ENCODE measurements around the gene CRYBG3. TPM values are rescaled to one million over a fixed set of nuclear protein-coding genes. Genes with fewer than 3 reads are reported as not detected.

The CRYBG3 gene
- total RNA-seq, 3 donors from 2014 or later, result 13.6 to 71.6 (median 14.5) TPM

DNA sequence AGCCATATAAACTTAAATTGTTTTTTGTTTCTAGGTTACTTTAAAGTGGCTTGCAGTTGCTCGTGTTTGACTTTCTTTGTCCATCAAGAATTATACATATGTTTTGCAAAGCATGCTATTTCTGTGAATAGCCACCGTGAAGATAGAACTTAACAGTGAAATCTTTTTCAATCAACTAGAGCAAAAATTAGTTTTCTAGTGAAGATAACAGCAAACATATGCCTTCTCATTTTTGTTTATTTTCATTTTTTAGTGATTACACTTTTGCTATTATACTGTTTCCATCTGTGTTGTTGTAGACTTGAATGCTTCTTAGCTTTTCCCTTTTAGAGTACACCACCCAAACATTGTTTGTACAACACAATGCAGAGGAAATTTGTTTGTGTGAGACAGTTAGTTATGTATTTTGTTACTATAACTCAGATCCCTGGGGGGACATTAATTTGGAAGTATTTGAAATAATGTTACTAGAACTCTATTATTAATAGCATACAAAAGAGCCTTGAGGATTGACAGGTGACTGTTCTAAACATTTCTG, 62.8 kb downstream of the CRYBG3 start:
- H3K9me3 ChIP-seq, result no peaks in the 10 kb centered on the region
- no peaks in the 10 kb centered on the region for H3K36me3 ChIP-seq (ENCODE audit: low read depth)
- DNase-seq (no peak), ATAC-seq (no peak)
- H3K4me3 ChIP-seq, result no peak overlapping the region
- peaks cover 3% of the 10 kb centered on the region for H3K4me1 ChIP-seq (ENCODE audit: low read depth)
- intact Hi-C loops (cut with DNase I, micrococcal nuclease), result no loop called here
- TF ChIP-seq, protein P1, sequence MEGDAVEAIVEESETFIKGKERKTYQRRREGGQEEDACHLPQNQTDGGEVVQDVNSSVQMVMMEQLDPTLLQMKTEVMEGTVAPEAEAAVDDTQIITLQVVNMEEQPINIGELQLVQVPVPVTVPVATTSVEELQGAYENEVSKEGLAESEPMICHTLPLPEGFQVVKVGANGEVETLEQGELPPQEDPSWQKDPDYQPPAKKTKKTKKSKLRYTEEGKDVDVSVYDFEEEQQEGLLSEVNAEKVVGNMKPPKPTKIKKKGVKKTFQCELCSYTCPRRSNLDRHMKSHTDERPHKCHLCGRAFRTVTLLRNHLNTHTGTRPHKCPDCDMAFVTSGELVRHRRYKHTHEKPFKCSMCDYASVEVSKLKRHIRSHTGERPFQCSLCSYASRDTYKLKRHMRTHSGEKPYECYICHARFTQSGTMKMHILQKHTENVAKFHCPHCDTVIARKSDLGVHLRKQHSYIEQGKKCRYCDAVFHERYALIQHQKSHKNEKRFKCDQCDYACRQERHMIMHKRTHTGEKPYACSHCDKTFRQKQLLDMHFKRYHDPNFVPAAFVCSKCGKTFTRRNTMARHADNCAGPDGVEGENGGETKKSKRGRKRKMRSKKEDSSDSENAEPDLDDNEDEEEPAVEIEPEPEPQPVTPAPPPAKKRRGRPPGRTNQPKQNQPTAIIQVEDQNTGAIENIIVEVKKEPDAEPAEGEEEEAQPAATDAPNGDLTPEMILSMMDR (IDR thresholded peaks at IDR 0.05), result no peak

DNA sequence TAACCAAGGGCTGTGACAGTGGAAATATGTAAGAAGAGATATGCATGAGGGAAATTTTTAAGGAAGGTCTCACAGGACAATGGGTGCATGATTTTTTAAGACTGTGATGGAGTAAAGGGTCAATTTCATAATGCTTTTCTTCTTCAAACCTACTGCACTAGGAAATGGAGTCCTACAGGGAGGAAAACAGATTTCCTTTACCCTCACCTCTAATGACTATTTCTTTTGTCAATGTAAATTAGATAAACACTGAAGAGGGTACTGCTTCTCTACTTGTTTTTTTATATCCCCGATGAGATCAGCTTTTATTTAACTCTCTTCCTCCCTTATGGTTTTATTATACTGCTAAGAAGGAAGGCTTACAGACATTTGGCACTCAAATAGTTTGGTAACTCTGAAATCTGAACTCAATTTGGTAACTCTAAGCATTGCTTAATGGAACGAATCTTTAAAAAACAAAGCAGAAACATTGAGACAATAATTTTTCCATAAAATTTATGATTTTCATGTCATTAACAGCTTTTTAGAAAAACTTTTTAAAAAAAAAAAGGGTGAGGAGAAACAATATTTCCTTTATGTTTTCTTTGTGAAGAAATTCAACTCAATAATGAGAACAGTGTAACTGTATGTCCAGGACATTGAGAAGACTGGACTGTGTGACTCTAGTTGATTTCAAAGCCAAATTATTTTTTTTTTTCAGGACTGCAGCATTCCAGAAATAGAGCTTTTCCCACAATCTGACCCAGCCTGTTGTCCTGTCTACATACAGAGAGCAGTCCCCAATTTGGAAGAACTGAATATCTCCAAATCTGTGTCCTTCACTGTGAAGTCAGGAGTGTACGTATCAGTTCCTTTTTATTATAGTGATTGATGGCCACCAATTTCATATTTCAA, 64.4 kb downstream of the CRYBG3 start:
- TF ChIP-seq, protein P1 (IDR thresholded peaks at IDR 0.05), result no peak
- Histone ChIP-seq H3K36me3 (ENCODE audit: low read depth) (no peaks in the 10 kb centered on the region), H3K4me3 (no peak overlapping the region), H3K9me3 (no peaks in the 10 kb centered on the region), H3K4me1 (ENCODE audit: low read depth) (peaks cover 3% of the 10 kb centered on the region)
- intact Hi-C loops (cut with DNase I, micrococcal nuclease), result no loop called here
- DNase-seq (no peak), ATAC-seq (no peak)

DNA sequence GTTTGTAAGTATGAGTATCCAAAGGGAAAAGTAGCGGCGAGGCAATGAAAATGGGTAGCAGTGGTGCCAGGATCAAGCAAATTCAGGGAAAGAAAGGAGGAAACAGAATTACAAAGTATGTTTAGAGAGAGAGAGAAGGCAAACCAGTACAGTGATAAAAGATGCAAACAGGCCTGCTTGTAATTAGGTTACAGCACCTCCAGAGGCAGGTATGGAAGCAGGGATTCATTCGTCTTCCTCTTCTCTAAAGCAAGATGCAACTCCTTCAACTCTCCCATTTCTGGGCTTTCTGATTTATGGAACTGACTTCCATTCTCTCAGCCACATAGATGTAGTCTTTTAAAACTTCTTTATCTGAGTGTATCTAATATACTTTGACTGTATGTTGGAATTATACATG, 68.0 kb downstream of the CRYBG3 start:
- Histone ChIP-seq H3K4me3 (no peak overlapping the region), H3K36me3 (ENCODE audit: low read depth) (no peaks in the 10 kb centered on the region), H3K4me1 (ENCODE audit: low read depth) (no peaks in the 10 kb centered on the region), H3K9me3 (no peaks in the 10 kb centered on the region)
- DNase-seq, result no peak
- no peak for ATAC-seq
- intact Hi-C loops (cut with DNase I, micrococcal nuclease), result no loop called here
- TF ChIP-seq, protein P1 (IDR thresholded peaks at IDR 0.05), result no peak

DNA sequence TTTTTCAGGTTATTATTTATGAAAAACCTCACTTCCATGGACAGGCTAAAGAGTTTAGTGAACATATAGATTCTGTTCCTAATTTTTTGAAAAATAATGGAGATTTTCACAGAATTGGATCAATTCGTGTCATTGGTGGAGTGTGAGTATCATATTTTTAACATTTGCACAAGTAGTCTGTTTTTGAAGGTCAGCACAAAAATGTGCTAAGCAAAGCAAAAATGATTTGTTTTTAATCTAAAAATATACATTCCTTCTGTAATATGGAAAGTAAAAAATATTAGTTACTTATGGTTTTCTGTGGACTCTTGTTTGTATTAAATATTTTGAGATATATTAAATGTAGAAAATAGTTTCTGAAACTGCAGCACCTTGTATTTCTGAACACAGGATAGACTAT, 71.0 kb downstream of the CRYBG3 start:
- Histone ChIP-seq H3K4me1 (ENCODE audit: low read depth) (no peaks in the 10 kb centered on the region), H3K9me3 (no peaks in the 10 kb centered on the region), H3K36me3 (ENCODE audit: low read depth) (no peaks in the 10 kb centered on the region), H3K4me3 (no peak overlapping the region)
- ATAC-seq, result no peak
- intact Hi-C loops (cut with DNase I, micrococcal nuclease), result no loop called here
- TF ChIP-seq, protein P1 (IDR thresholded peaks at IDR 0.05), result no peak
- no peak for DNase-seq

DNA sequence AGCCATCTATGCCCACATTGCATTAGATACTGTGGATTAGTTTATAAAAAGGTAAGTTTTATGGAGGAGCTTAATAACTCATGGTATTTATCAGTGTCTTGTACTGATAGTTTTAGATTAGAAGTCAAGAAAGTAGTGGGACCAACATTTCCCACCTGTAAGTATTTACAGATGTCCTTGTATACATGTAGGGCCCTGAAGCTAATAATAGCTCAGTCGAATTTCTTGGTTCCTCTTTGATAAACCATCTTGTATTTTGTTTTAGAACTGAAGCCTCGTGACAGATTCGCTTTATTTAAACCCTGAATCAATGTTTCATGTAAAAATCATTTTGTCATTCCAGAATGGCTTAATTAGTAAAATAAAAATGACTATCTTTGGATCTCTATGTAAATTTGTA, 73.4 kb downstream of the CRYBG3 start:
- intact Hi-C loops (cut with DNase I, micrococcal nuclease), result no loop called here
- ATAC-seq, result no peak
- no peak overlapping the region for H3K4me3 ChIP-seq
- TF ChIP-seq, protein P1 (IDR thresholded peaks at IDR 0.05), result no peak
- H3K4me1 ChIP-seq (ENCODE audit: low read depth), result no peaks in the 10 kb centered on the region
- DNase-seq, result no peak
- no peaks in the 10 kb centered on the region for H3K36me3 ChIP-seq (ENCODE audit: low read depth)
- H3K9me3 ChIP-seq, result no peaks in the 10 kb centered on the region
